NT2/D1 (cell line): ENCODE results near the gene ITGA1.

ENCODE experiments used
- SUZ12 ChIP-seq: IDR thresholded peaks from 2 replicates; pipeline ENCODE4 v1.6.1; 2011; ENCODE audit not compliant: insufficient read length, insufficient read depth; ENCODE audit errors: extremely low read depth
- YY1 ChIP-seq: IDR thresholded peaks from 2 replicates; pipeline ENCODE4 v1.6.1; 2011; ENCODE audit not compliant: insufficient read length, insufficient read depth
- ZNF274 ChIP-seq: IDR thresholded peaks from 2 replicates; pipeline ENCODE4 v1.6.1; 2011; ENCODE audit warnings: mild to moderate bottlenecking, low read depth, low read length

GRCh38 chr5:52983731-52984636, 196.3 kb downstream of the ITGA1 start:
- TF ChIP-seq SUZ12 (no peak), ZNF274 (no peak), YY1 (no peak)
